ENCODE measurements around the gene SOAT2. TPM values are rescaled to one million over a fixed set of nuclear protein-coding genes. Genes with fewer than 3 reads are reported as not detected.

Gene SOAT2
- total RNA-seq, 1 experiment from 2014 or later: not detected

GRCh38 chr12:53100466-53101151 is 2.7 kb upstream of the SOAT2 start:
- Mint-ChIP-seq H3K27me3 (ENCODE audit: unreplicated experiment) (no peaks in the 10 kb centered on the region), H3K36me3 (ENCODE audit: insufficient read depth, unreplicated experiment) (peaks cover 31% of the 10 kb centered on the region), H3K4me1 (ENCODE audit: low read depth, unreplicated experiment) (peaks cover 28% of the 10 kb centered on the region), H3K27ac (ENCODE audit: unreplicated experiment) (no peak overlapping the region), H3K9me3 (ENCODE audit: low read depth, unreplicated experiment) (no peaks in the 10 kb centered on the region), H3K4me3 (ENCODE audit: low read depth, unreplicated experiment) (no peak overlapping the region)
- no TSS peak for BruUV-seq (replicated peaks)
- no peak for DNase-seq
- TF ChIP-seq, protein P1, sequence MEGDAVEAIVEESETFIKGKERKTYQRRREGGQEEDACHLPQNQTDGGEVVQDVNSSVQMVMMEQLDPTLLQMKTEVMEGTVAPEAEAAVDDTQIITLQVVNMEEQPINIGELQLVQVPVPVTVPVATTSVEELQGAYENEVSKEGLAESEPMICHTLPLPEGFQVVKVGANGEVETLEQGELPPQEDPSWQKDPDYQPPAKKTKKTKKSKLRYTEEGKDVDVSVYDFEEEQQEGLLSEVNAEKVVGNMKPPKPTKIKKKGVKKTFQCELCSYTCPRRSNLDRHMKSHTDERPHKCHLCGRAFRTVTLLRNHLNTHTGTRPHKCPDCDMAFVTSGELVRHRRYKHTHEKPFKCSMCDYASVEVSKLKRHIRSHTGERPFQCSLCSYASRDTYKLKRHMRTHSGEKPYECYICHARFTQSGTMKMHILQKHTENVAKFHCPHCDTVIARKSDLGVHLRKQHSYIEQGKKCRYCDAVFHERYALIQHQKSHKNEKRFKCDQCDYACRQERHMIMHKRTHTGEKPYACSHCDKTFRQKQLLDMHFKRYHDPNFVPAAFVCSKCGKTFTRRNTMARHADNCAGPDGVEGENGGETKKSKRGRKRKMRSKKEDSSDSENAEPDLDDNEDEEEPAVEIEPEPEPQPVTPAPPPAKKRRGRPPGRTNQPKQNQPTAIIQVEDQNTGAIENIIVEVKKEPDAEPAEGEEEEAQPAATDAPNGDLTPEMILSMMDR (IDR thresholded peaks at IDR 0.05; ENCODE audit: unreplicated experiment): no peak
- intact Hi-C loops (cut with micrococcal nuclease; ENCODE audit: unreplicated experiment): no loop called here
- CTCF ChIA-PET: interaction anchor here (1.3 to 4.2 kb wide), 2 partner anchors 34 to 39 kb away, joined by 6 to 39 read pairs; no protein-coding TSS in a partner anchor

GRCh38 chr12:53101266-53101665 is 2.0 kb upstream of the SOAT2 start:
- intact Hi-C loops (cut with micrococcal nuclease; ENCODE audit: unreplicated experiment): no loop called here
- Mint-ChIP-seq H3K4me3 (ENCODE audit: low read depth, unreplicated experiment) (no peak overlapping the region), H3K27ac (ENCODE audit: unreplicated experiment) (no peak overlapping the region)

GRCh38 chr12:53101931-53102781 is 1.1 kb upstream of the SOAT2 start:
- no peak overlapping the region for H3K4me3 Mint-ChIP-seq (ENCODE audit: low read depth, unreplicated experiment)
- CTCF ChIA-PET: interaction anchor here (1.0 to 1.9 kb wide), 3 partner anchors 23 to 54 kb away, joined by 3 to 11 read pairs (median 3); partner anchors contain the start of gene SPRYD3
- BruUV-seq (replicated peaks): no TSS peak

More at GRCh38 chr12:53101266-53101665, 2.0 kb upstream of the SOAT2 start:
- TF ChIP-seq, protein P1 (IDR thresholded peaks at IDR 0.05; ENCODE audit: unreplicated experiment): no peak
- DNase-seq: no peak
- CTCF ChIA-PET: interaction anchor here (4.2 kb wide), 1 partner anchor 35 kb away, joined by 39 read pairs; no protein-coding TSS in a partner anchor
- H3K36me3 Mint-ChIP-seq (ENCODE audit: insufficient read depth, unreplicated experiment): peaks cover 31% of the 10 kb centered on the region
- no peaks in the 10 kb centered on the region for H3K27me3 Mint-ChIP-seq (ENCODE audit: unreplicated experiment)
- H3K4me1 Mint-ChIP-seq (ENCODE audit: low read depth, unreplicated experiment): peaks cover 28% of the 10 kb centered on the region
- no peaks in the 10 kb centered on the region for H3K9me3 Mint-ChIP-seq (ENCODE audit: low read depth, unreplicated experiment)
- no TSS peak for BruUV-seq (replicated peaks)

GRCh38 chr12:53103860-53104305 is 597 bp downstream of the SOAT2 start:
- no peak for DNase-seq
- intact Hi-C loops (cut with micrococcal nuclease; ENCODE audit: unreplicated experiment): no loop called here
- Mint-ChIP-seq H3K4me3 (ENCODE audit: low read depth, unreplicated experiment) (no peak overlapping the region), H3K9me3 (ENCODE audit: low read depth, unreplicated experiment) (no peaks in the 10 kb centered on the region), H3K27ac (ENCODE audit: unreplicated experiment) (no peak overlapping the region), H3K27me3 (ENCODE audit: unreplicated experiment) (no peaks in the 10 kb centered on the region), H3K36me3 (ENCODE audit: insufficient read depth, unreplicated experiment) (peaks cover 8% of the 10 kb centered on the region), H3K4me1 (ENCODE audit: low read depth, unreplicated experiment) (peaks cover 19% of the 10 kb centered on the region)
- TF ChIP-seq, protein P1 (IDR thresholded peaks at IDR 0.05; ENCODE audit: unreplicated experiment): no peak
- CTCF ChIA-PET: interaction anchor here (0.6 kb wide), 1 partner anchor 9 kb away, joined by 4 read pairs; no protein-coding TSS in a partner anchor
- no TSS peak for BruUV-seq (replicated peaks)

More at GRCh38 chr12:53101931-53102781, 1.1 kb upstream of the SOAT2 start:
- no peak for DNase-seq
- H3K27ac Mint-ChIP-seq (ENCODE audit: unreplicated experiment): no peak overlapping the region
- peaks cover 25% of the 10 kb centered on the region for H3K36me3 Mint-ChIP-seq (ENCODE audit: insufficient read depth, unreplicated experiment)
- H3K9me3 Mint-ChIP-seq (ENCODE audit: low read depth, unreplicated experiment): no peaks in the 10 kb centered on the region
- H3K27me3 Mint-ChIP-seq (ENCODE audit: unreplicated experiment): no peaks in the 10 kb centered on the region
- peaks cover 28% of the 10 kb centered on the region for H3K4me1 Mint-ChIP-seq (ENCODE audit: low read depth, unreplicated experiment)
- intact Hi-C loops (cut with micrococcal nuclease; ENCODE audit: unreplicated experiment): no loop called here
- TF ChIP-seq, protein P1 (IDR thresholded peaks at IDR 0.05; ENCODE audit: unreplicated experiment): no peak

Data from Calu3 (cell line).